NB4 (cell line): ENCODE data around the gene PDGFA.

ENCODE experiments used
- POLR2A ChIP-seq: IDR thresholded peaks from 2 replicates; pipeline ENCODE4 v1.6.1; 2011; ENCODE audit warnings: mild to moderate bottlenecking; ENCODE audit not compliant: insufficient read length; ENCODE audit errors: extremely low read depth
- TF ChIP-seq, protein P1 (sequence below): IDR thresholded peaks from one replicate; pipeline ENCODE4 v1.5.1; 2012; ENCODE audit warnings: low read depth, low read length
- TF ChIP-seq, protein P2 (sequence below): IDR thresholded peaks from 2 replicates; pipeline ENCODE4 v1.6.1; 2011; ENCODE audit warnings: low read depth, low read length

DNA sequence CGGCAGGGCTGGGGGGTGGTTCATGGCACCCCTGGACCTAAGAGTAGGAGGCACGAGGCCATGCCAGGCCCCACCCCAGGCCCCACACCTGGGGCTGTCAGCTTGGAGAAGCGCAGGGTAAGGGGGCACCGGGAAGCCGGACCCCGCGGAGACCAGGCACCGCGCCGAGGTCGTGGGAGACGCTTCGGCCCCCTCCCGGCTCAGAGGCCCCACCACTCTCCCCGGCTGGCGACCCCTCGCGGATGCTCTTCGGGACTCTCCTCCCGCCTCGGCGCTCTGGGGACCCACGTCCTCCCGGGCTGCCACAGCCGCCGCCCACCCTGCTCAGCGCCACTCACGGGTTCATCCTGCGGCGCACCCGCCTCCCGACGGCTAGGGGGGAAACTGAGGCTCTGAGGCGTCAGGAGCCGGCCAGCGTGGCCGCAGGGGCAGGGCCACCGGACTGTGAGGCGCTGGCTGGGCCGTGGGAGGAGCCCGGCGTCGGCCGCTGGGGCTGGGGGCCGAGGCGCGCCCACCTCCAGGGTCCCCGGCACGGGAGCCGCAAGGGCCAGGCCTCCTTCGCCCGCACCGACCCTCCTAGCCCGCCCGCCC is 25.9 kb downstream of the PDGFA start:
- TF ChIP-seq, protein P1, sequence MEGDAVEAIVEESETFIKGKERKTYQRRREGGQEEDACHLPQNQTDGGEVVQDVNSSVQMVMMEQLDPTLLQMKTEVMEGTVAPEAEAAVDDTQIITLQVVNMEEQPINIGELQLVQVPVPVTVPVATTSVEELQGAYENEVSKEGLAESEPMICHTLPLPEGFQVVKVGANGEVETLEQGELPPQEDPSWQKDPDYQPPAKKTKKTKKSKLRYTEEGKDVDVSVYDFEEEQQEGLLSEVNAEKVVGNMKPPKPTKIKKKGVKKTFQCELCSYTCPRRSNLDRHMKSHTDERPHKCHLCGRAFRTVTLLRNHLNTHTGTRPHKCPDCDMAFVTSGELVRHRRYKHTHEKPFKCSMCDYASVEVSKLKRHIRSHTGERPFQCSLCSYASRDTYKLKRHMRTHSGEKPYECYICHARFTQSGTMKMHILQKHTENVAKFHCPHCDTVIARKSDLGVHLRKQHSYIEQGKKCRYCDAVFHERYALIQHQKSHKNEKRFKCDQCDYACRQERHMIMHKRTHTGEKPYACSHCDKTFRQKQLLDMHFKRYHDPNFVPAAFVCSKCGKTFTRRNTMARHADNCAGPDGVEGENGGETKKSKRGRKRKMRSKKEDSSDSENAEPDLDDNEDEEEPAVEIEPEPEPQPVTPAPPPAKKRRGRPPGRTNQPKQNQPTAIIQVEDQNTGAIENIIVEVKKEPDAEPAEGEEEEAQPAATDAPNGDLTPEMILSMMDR = no peak
- TF ChIP-seq POLR2A = no peak
- TF ChIP-seq, protein P2, sequence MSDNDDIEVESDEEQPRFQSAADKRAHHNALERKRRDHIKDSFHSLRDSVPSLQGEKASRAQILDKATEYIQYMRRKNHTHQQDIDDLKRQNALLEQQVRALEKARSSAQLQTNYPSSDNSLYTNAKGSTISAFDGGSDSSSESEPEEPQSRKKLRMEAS = no peak
